ENCODE results near the gene ZFP36. TPM values are rescaled to one million over a fixed set of nuclear protein-coding genes. Genes with fewer than 3 reads are reported as not detected.

The ZFP36 gene
- total RNA-seq, 1 donor from 2014 or later: 141 TPM

GRCh38 chr19:39420769-39421168, 14.1 kb downstream of the ZFP36 start:
- ATAC-seq: no peak

DNA sequence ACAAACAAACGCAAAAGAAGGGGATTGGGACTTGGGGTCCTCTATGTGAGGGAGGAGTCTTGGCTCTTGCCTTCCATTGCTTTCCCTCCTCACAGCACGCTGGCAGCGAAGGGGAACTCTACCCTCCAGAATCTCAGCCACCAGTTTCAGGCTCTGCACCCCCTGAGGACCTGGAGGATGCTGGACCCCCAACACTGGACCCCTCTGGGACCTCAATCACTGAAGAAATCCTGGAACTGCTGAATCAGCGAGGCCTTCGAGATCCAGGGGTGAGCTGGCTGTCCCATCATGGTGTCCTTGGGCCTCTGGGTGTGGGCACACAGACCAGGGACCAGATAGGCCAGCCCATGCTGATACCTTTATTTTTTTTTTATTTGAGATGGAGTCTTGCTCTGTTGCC, 15.4 kb downstream of the ZFP36 start:
- ATAC-seq: no peak

GRCh38 chr19:39423258-39424086, 16.8 kb downstream of the ZFP36 start:
- no peak for ATAC-seq

DNA sequence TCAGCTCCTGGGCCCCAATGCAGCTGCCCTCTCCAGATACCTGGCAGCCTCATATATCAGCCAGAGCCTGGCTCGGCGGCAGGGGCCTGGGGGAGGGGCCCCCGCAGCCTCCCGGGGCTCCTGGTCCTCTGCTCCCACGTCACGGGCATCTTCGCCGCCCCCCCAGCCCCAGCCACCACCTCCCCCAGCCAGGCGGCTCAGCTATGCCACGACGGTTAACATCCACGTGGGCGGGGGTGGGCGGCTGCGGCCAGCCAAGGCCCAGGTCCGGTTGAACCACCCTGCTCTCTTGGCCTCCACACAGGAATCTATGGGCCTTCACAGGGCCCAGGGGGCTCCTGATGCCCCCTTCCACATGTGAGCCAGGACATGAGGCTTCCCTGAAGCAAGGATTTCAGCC, 18.3 kb downstream of the ZFP36 start:
- no peak for ATAC-seq

GRCh38 chr19:39425744-39426143, 19.1 kb downstream of the ZFP36 start:
- no peak for ATAC-seq

GRCh38 chr19:39426170-39426569, 19.5 kb downstream of the ZFP36 start:
- no peak for ATAC-seq

DNA sequence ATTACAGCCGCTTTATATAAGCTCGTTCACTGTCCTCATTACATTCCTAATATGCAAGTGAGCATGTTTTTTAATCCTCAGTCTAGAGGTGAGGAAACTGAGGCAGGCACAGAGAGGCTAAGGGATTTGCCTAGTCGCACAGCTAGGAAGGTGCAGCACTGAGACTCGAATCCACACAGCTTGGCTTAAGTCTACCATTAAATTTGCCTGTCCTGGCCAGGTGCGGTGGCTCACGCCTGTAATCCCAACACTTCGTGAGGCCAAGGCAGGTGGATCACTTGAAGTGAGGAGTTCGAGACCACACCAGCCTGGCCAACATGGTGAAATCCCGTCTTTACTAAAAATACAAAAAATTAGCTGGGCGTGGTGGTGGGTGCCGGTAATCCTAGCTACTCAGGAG, 21.1 kb downstream of the ZFP36 start:
- ATAC-seq: no peak

DNA sequence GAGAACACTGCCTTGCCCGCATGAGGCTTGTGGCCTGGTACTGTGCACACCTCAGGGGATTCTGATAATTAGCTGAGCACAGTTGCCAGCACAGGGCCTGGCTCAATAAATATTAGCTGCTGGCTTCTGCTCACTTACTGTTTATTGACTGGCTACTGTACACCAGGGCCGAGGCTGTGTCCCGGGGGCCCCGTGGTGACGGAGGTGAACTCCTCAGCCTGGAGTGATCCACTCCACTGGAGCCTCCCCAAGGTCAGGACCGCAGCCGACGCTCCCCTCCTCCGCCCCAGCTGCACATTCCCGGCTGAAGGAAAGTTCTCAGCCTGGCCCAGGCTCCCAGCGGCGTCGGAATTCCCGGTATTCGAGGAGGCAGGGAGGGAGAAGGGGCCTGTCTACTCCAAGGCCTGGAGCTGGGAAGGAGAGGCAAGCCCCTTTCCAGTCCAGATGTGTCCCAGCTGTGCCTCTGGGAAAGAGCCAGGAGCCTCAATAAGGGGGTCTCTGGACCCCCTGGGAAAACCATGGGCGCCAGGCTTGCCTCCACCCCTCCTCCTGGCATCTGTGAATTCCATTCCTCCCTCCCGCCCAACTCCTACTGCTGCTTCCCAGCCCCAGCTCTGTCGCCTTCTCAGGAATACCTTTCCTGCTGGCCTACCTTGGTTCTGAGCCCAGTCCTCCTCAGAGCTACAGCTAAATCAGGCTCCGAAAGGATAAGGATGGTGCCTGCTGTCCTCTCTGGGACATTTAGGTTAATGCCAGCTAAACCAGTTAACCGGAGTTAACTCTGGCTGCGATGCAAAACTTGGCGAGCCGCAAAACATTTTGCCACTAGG, 21.9 kb downstream of the ZFP36 start:
- ATAC-seq: peak; percentile 1

GRCh38 chr19:39430675-39431593, 24.3 kb downstream of the ZFP36 start:
- ATAC-seq: peak; percentile 86

DNA sequence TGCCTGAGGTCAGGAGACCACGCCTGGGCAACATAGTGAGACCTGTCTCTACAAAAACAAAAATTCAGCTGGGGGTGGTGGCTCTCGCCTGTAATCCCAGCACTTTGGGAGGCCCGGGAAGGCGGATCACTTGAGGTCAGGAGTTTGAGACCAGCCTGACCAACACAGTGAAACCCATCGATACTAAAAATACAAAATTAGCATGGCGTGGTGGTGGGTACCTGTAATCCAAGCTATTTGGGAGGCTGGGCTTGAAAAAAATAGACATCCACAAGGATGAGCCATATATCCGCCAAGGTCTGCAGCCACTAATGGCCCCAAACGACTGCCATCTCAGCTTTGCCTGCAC, 26.0 kb downstream of the ZFP36 start:
- no peak for ATAC-seq

- ATAC-seq: no peak
These were observed 26.9 kb downstream of the ZFP36 start for GRCh38 chr19:39433480-39434079.

- no peak for ATAC-seq
These were observed 27.8 kb downstream of the ZFP36 start for GRCh38 chr19:39434123-39435076.

GRCh38 chr19:39435499-39436349, 29.1 kb downstream of the ZFP36 start, which contains the start of gene RPS16:
RPS16 (minus strand) TSS chr19:39435949; CDS start chr19:39435895, 54 bp downstream.
- ATAC-seq: peak; percentile 93

- ATAC-seq: no peak
These were observed 29.7 kb downstream of the ZFP36 start for GRCh38 chr19:39436350-39436716.

- no peak for ATAC-seq
These were observed 31.8 kb downstream of the ZFP36 start for GRCh38 chr19:39438270-39438934.

DNA sequence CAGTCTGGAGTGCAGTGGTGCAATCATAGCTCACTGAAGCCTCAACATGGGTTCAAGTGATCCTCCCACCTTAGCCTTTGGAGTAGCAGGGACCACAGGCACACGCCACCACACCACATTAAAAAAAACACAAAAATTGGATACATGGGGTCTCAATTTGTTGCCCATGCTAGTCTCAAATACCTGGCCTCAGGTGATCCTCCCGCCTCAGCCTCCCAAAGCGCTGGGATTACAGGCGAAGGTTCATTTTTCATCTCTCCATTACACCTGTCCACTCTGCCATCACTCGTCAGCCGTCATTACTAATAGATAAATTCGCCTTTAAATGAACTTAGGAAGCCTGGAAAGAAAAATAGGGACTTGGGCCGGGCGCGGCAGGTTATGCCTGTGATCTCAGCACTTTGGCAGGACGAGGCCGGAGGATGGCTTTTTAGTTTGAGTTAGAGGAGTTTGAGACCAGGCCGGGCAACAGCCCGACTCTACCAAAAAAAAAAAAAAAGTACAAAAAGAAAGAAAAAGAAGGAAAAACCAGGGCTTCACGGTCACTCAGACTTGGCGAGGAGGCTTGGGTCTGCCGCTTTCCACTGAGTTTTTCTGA, 38.0 kb downstream of the ZFP36 start:
- no peak for ATAC-seq

DNA sequence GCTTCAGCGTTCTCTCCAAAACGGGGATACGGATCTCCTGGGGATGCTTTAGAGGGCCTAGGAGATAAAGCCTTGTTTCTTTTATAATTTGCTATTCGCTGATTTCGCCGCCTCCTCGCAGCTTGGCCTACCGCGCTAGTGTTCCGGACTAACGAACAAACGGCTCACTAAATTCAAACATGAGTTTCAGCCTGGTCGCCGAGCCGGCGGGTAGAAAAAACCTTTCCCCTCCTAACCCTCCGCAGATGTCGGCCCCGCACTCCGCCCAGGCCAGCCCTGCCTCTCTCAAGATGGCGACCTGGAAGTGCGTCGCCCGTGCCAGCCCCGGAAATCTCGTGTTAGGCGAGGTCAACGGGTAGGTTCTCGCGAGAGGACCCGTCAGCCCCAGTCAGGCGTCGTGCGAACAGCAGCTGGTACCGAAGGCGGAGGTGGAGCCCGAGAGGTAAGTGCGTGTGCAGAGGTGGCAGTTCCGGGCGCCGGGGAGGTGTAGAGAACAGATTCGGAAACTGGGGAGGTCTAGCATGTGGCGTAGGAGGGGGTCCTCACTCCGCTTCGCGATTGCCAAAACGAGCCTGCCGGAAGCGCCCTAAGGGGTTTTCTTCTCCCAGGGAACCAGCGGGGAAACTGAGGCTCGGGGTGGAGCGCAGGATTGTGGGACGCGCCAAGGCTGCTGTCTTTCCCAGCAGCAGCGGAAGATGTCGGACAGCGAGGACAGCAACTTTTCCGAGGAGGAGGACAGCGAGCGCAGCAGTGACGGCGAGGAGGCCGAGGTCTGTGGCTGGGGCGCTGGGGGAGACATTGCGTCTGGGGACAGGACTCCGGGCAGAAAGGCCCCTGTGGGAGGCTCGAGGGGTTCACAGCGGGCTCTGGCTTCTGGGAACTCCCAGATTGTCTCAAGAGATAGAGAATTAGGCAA, 38.8 kb downstream of the ZFP36 start, which contains the start of gene SUPT5H:
TSS of gene SUPT5H (plus strand) at position 387 of the 916 bp plus-strand sequence. CDS start at position 696, 309 bp downstream.
- peak; percentile 95 for ATAC-seq

Data from esophagus mucosa (tissue), 1 donor.